HG03558 (cell line): Measurements from ENCODE around the gene UTP4.

Source experiments
- ATAC-seq: cut with Tn5 transposase; IDR thresholded peaks from one replicate; pipeline ENCODE4 v1.9.1; 2021; ENCODE audit warnings: moderate number of reproducible peaks; ENCODE audit not compliant: unreplicated experiment; ENCODE audit errors: extremely low read depth

UTP4 gene

GRCh38 chr16:69201291-69201690 lies 68.8 kb downstream of the UTP4 start:
- no peak for ATAC-seq

- no peak for ATAC-seq
These were observed 69.3 kb downstream of the UTP4 start for GRCh38 chr16:69201787-69202186.

GRCh38 chr16:69204172-69204571 lies 71.7 kb downstream of the UTP4 start:
- no peak for ATAC-seq

GRCh38 chr16:69209735-69210134 lies 77.3 kb downstream of the UTP4 start:
- no peak for ATAC-seq

- no peak for ATAC-seq
These were observed 85.0 kb downstream of the UTP4 start for GRCh38 chr16:69217433-69217832.
